Suppressor macrophage treated with lipopolysaccharide for 1 hour (primary cell): Measurements from ENCODE around the gene MECR.
"Not testable (repeated sequence)": the region's sequence is repeated elsewhere in the genome, so short reads cannot be mapped to it uniquely, and the experiment has no call there.

Experiments
- DNase-seq, 3 donors: peaks; one replicate each; pipeline ENCODE4 v3.0.0-alpha.2; 2020 to 2022

MECR gene

GRCh38 chr1:29235955-29236711 is 5.4 kb upstream of the MECR start, which contains the start of gene PTPRU:
PTPRU (plus strand) TSS chr1:29236522; CDS start chr1:29236645, 123 bp downstream.
- DNase-seq = peak; percentile 76 to 92 (median 90)

DNA sequence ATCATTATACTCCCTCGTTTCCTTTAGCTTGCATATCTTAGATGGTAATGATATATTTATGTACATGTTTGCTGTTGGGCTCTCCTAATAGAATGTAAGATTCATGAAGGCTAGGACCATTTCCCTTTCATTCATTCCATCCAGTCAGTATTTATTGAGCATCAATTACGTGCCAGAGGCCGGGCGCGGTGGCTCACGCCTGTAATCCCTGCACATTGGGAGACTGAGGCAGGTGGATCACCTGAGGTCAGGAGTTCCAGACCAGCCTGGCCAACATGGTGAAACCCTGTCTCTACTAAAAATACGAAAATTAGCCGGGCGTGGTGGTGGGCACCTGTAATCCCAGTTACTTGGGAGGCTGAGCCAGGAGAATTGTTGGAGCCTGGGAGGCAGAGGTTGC is 4.1 kb upstream of the MECR start:
- not testable (repeated sequence) for DNase-seq

DNA sequence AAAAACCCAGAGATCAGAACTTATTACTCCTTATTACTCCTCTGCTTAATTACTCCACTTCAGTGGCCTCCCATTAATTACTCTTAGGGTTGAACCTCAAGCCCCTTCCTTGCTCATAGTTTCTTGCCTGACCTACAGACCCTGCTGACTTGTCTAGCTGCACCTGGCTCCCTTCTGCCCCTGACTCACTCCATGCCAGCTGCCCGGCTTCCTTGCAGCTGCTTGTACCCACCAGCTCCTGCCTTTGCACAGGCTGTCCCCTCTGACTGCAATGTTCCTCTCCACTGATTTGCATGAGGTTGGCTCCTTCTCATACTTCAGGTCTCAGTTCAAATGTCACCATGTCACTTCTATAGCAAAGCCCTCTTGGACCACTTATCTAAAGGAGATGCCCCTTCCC is 3.7 kb upstream of the MECR start:
- no peak for DNase-seq

DNA sequence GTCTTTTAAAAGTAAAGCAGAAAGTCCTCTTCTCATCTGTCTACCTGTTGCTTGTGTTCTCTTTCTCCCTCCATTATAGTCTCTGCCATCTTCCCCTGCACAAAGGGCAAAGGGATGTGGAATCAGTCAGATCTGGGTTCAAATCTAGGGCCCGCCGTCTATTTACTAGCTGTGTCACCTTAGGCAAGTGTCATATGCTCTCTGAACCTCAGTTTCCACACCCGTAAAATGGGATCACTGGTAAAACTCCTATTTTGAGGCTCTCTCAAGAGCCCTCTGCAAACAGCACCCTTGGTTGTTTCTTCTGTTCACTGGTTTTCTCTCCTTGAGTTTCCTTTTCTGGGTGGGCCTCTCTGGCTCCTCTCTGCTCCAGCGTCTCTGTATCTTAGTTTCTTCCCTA is 3.0 kb upstream of the MECR start:
- DNase-seq = no peak

DNA sequence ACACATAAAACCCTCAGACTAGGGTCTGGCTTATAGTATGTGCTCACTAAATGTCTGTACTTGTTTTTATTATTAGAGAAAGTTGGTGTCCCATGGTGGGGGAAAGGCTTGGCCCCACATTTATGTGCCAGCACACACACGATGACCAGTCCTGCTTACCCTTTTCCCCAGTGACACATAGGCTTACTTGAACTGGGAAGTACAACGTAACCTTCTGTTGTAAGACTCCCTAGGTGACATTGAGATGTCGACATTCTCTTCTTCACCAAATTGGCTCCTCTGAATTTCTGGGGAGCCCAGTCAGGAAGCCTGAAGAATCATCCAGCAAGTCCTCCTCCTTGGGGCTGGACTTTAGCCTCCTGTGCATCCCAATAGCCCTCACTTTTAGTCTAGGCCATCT is 1.7 kb upstream of the MECR start:
- DNase-seq = peak; percentile 16 to 55 (median 45)

- DNase-seq = no peak
Observed at GRCh38 chr1:29230204-29230552, 556 bp downstream of the MECR start.

- DNase-seq = no peak
Observed at GRCh38 chr1:29227511-29227910, 3.2 kb downstream of the MECR start.

- no peak for DNase-seq
Observed at GRCh38 chr1:29225361-29225760, 5.4 kb downstream of the MECR start.

- no peak for DNase-seq
Observed at GRCh38 chr1:29224356-29224837, 6.3 kb downstream of the MECR start.

GRCh38 chr1:29223521-29223920 is 7.2 kb downstream of the MECR start:
- DNase-seq = no peak

DNA sequence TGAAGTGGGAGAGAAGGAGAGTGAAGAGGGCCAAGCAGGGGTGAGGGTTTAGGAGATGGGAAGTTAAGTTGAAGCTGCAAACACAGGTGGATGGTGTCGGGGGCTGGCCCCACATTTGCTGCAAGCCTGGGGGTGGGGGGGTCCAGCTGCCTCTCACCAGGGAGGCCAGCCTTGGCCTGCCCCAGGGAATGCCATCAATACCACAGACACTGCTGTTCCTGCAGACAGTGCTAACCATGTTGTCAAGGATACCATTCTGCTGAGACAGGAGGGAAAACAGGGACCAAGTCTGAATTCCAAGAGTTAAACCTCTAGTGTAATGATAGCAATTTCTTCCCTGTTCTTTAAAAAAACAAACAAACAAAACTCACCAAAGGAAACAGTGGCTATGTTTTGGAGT is 8.0 kb downstream of the MECR start:
- no peak for DNase-seq

DNA sequence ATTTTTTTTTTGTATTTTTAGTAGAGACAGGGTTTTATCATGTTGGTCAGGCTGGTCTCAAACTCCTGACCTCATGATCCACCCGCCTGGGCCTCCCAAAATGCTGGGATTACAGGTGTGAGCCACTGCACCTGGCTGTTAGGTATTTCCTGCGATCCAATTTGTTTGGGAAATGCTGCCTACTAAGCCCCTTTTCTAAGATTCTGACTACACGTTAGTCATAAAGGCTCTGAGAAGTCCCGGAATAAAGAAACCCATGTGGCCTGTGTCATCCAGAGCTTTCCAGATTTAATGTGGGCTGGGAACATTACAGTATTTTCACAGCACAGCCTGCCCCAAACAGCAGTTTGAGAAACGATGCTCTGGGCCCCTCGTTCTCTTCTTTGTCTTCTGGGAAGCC is 8.5 kb downstream of the MECR start:
- DNase-seq = not testable (repeated sequence)

DNA sequence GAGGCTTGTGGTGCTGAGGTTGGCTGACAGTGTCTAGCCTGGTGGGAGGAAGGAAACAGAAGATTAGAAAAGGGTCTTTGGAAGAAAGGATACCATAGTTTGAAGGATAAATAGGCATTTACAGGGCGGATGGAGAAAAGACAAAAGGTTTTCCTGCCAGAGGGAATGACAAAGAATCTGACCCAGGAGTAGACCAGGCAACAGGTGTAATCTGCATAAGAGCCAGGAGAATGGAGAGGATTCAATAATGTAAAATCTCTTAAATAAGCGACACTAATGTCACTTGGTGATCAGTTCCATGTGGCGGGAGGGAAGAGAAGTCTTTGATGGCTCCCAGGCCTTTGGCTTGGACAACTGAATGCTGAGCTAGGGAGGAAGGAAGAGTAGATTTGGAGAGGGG is 9.4 kb downstream of the MECR start:
- no peak for DNase-seq

DNA sequence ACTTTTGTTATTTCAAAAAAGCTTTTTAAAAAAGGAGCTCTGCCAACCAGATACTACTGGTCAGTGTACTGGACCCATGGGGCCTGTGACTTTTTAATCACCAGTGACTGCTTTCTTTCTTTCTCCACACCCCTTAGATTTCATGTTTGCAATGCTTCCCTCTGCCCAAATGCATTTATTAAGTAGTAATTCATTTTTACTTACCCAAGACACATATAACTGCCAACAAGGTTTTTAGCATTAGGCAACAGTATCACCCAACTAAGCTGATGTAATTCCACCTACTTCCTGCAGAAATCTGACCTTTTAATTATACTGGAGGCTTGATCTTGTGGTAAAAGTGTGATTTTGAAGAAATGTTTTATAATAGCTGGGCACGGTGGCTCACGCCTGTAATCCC is 12.5 kb downstream of the MECR start:
- DNase-seq = peak in 1 of 3 donors; percentile 49

GRCh38 chr1:29217633-29218032 is 13.1 kb downstream of the MECR start:
- peak in 1 of 3 donors; percentile 28 for DNase-seq

- DNase-seq = no peak
Observed at GRCh38 chr1:29213055-29213454, 17.7 kb downstream of the MECR start.

DNA sequence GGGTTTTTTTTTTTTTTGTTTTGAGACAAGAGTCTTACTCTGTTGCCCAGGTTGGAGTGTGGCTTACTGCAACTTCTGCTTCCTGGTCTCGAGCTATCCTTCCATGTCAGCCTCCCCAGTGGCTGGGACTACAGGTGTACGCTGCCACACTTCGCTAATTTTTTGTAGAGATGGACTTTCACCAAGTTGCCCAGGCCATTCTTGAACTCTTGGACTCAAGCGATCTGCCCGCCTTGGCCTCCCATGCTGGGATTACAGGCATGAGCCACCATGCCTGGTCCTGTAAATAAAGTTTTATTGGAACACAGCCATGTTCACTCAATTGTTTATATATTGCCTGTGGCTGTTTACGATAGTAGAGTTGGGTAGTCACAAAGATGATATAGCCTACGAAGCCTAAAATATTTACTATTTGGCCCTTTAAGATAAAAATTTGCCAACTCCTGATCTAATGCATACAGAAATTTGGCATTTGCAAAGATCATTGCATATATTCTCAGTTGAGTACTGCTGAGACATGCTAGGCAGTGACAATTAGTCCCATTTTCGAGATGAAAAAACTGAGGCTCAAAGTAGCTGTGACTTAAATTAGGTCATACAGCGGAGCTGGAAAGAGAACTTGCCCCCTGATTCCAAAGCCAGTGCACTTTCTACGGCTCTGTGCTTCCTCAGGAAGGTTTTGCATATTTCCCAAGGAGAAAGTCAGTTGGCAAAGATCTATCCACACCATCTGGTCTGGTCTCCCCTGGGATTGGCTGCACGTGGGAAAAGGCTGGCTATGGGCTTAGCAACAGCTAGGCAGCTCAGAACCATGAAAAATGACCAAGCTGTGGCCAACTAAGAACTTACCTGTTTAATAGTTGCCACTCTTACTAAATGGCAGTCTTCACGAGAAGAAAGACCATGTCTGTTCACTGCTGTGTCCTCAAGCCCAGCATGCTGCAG is 19.4 kb downstream of the MECR start:
- no peak for DNase-seq

DNA sequence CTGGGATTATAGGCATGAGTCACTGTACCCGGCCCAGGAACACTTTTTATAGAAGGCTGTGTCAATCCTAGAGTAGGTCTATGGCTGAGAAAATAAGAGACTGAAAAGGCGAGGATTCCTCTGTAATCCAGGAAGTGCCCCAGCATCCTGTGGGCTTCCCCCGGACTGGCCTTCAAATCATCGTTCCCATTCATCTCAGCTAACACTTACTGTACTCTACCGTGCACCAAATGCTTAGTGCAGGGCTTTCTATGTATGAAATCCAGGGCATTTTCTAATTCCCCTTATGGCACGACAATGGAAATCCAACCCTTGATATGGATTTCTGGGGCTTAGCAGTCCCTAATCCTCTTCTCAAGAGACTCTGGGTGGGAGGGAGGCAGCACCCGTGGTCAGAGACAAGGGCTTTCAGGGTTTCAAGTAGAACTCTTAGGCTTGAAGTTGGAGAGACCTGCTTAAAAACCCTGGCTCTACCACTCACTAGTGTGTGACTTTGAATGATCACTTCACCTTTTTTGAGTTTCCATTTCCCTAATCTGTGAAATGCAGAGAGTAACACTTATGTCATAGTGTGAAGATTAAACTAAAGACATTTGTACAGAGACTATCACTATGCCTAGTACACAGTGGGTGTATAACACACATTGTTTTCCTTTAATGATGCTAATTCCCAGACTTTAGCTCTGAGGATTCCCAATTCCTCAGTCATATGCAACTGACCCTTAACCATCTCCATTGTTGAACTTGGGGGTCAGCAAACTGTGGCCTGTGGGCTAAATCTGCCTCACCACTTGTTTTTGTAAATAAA is 20.3 kb downstream of the MECR start:
- peak; percentile 33 to 50 (median 44) for DNase-seq

GRCh38 chr1:29209173-29209572 is 21.6 kb downstream of the MECR start:
- no peak for DNase-seq

DNA sequence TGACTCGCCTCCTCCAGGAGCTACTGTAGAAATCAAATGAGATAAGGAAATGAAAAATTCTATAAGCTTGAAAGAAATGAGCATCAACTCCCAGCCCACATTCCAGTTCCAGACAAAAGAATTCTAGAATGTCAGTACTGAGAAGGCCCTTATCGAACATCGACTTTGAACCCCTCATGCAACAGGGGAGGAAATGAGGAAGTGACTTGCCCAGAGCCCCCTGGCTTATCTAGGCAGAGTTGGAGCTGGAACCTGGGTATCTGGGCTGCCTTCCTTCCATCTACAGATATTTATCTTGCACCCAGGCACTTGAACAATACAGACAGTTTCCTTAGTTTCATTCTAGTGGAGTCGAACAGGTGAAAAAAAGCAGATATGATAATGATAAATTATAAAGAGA is 22.3 kb downstream of the MECR start:
- no peak for DNase-seq

DNA sequence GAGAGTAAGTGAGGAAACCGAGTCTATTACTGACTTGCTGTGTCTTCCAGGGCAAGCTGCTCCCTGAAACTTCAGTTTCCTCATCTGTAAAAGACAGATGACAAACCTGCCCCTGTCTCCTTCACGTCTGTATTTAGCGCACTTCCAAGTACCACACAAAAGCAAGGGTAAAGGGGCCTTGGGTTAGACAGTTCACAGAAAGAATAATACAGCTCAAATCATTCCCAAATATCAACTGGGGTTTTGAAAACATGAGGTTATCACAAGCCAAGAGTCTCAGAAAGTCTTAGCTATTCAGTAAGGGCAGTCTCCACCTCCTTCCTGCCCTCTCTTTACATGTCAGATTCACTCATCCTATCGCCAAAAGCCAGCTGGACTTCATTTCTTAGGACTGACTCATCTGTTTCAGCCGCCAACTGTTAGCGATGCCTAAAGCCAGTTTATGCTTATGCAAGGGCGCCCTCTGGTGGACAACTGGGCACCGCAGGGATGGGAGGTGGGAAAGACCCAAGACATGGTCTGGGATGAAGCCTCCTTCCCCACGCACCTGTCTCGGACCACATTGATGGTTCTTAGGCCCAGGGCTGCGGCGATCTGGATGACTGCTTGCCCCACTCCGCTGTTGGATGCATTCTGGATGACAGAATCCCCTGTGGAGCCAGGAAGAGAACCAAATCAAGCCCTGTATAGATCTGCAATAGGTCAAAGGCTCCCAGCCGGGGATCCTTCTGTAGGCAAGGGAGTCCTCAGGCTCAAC is 28.0 kb downstream of the MECR start:
- peak; percentile 97 to 98 (median 97) for DNase-seq

DNA sequence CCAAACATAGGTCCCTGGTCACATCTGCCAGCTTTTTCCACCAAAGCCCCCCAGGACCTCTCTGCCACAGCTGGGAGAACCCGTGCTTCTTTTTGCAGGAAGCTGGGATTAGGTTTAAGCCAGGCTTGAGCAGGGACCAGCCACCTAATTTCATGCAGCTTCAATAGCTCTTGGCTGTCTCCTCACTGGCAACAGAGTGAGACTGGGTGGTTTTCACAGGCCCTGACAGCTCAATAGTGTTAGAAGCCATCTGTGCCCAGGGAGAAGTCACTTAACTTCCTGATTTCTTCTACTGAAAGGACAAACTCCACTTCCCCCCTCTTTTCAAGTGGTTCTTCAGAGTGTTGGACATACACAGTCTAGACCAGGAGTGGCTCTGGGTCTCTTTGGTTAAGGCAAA is 28.7 kb downstream of the MECR start:
- peak; percentile 58 to 67 (median 62) for DNase-seq
